Measurements from ENCODE around the gene FKBP2. TPM values are rescaled to one million over a fixed set of nuclear protein-coding genes. Genes with fewer than 3 reads are reported as not detected.

FKBP2 gene
- total and polyA plus RNA-seq, 5 donors from 2014 or later = 21.1 to 47.8 (median 42.6) TPM

DNA sequence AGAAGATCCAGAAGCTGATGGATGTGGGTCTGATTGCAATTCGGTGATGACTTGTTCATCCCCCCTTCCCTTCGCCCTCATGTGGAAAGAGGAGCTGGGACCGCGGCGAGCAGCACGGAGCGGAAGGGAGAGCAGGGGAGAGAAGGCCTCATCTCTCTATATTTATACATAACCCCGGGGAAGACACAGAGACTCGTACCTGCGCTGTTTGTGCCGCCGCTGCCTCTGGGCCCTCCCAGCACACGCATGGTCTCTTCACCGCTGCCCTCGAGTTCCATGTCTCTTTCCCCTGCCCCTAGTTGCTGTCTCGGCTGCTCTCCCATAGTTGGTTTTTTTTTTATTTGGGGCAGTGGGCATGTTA lies 36.8 kb upstream of the FKBP2 start:
- Mint-ChIP-seq H3K27me3 (no peaks in the 10 kb centered on the region), H3K4me3 (no peak overlapping the region), H3K4me1 (peaks cover 6 to 47% (median 21%) of the 10 kb centered on the region in 4 donors), H3K27ac (peak overlapping the region in 2 of 3 donors; percentile 83 to 89), H3K9me3 (no peaks in the 10 kb centered on the region), H3K36me3 (peaks cover 31% of the 10 kb centered on the region)
- ATAC-seq (ENCODE audit: low read depth in 2 of 2) (no peak), DNase-seq (no peak)
- no peaks in the 10 kb centered on the region for H3K9me3 ChIP-seq (ENCODE audit: control insufficient read depth in 2 of 2, low read length in 2 of 2)
- H3K27ac ChIP-seq (ENCODE audit: insufficient read depth, low read length, poor library complexity, severe bottlenecking) = peak overlapping the region; percentile 18
- H3K36me3 ChIP-seq (ENCODE audit: control insufficient read depth, insufficient read depth, low read length) = peaks cover 48% of the 10 kb centered on the region
- H3K4me3 ChIP-seq (ENCODE audit: low read depth, low read length) = no peak overlapping the region
- peaks cover 40% of the 10 kb centered on the region for H3K4me1 ChIP-seq (ENCODE audit: control insufficient read depth, insufficient read depth, low read length, poor library complexity, severe bottlenecking)
- H3K27me3 ChIP-seq (ENCODE audit: control insufficient read depth, insufficient read depth, low read length) = no peaks in the 10 kb centered on the region

DNA sequence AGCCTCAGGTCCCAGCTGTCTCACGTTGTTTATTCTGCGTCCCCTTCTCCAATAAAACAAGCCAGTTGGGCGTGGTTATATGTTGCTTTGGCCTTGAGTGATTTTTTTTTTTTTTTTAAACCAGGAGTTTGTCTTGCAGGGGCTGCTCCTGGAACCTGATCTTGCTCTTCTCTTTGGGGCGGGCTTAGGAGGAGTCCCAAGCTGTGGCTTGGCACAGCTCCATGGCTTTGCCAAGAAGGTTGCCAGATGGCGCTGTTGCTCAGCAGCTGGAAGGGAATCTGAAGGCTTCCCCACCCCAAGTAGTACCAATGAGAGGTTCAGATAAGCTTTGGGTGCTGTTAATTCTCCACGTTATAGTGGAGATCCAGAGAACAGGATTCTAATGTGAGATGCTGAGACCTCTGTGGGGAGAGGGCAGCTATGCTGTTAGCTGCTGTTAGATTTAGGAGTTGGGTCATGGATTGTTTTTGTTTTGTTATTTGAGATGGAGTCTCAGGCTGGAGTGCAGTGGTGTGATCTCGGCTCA lies 36.4 kb upstream of the FKBP2 start:
- ATAC-seq (ENCODE audit: low read depth in 2 of 2) (peak; percentile 44 to 54), DNase-seq (peak; percentile 71 to 86 (median 83))
- no peak overlapping the region for H3K4me3 ChIP-seq (ENCODE audit: low read depth, low read length)
- H3K27me3 Mint-ChIP-seq = no peaks in the 10 kb centered on the region
- H3K9me3 Mint-ChIP-seq = no peaks in the 10 kb centered on the region
- peaks cover 41% of the 10 kb centered on the region for H3K4me1 ChIP-seq (ENCODE audit: control insufficient read depth, insufficient read depth, low read length, poor library complexity, severe bottlenecking)
- no peaks in the 10 kb centered on the region for H3K27me3 ChIP-seq (ENCODE audit: control insufficient read depth, insufficient read depth, low read length)
- peak overlapping the region; percentile 80 to 87 (median 82) for H3K4me3 Mint-ChIP-seq
- H3K9me3 ChIP-seq (ENCODE audit: control insufficient read depth in 2 of 2, low read length in 2 of 2) = no peaks in the 10 kb centered on the region
- peaks cover 31% of the 10 kb centered on the region for H3K36me3 Mint-ChIP-seq
- peak overlapping the region; percentile 18 for H3K27ac ChIP-seq (ENCODE audit: insufficient read depth, low read length, poor library complexity, severe bottlenecking)
- peaks cover 48% of the 10 kb centered on the region for H3K36me3 ChIP-seq (ENCODE audit: control insufficient read depth, insufficient read depth, low read length)
- peaks cover 6 to 50% (median 21%) of the 10 kb centered on the region in 4 donors for H3K4me1 Mint-ChIP-seq
- peak overlapping the region; percentile 83 to 95 (median 89) for H3K27ac Mint-ChIP-seq

DNA sequence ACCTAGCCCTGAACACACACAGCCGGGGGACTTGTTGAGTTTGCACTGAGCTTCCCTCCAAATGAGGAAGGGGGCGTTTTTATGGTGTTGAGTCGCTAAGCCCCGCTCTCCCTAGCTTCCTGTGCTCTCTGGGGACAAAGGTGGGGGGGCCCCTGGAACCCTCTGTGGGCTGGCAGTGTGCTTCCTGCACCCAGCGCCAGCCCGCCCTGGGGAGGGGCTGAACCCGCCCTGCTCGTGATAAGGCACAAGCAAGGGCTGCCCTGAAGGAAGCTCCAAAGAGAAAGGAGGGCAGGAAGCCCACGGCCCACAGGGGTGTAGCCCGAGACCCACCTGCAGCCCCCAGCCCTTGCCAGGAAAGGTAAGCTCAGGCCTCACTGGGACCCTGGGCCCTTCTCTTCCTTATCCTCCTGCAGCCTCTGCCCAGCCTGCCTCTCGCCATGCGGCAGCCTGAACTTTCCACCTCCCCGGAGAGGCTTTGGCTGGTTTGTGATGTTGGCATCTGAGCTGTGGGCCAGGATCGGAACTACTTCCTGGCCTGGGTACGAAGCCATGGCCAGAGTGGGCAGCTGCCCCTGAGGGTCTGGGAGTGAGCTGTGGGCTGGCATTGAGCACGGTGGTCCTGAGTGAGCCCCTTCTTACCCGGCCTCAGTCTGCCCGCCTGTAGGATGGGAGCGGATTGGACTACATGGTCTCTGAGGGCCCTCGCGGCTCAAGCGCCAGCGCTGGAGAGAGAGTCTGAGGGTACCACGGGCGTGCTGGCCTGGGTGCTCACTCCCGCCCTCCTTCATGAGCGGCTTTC lies 34.2 kb upstream of the FKBP2 start, which contains the start of gene FERMT3:
TSS of gene FERMT3 (plus strand) at position 265 of the 799 bp plus-strand sequence. CDS start 644 bp downstream, outside the sequence.
- peak within 1 kb of the TSS; percentile 84 for H3K4me3 ChIP-seq (ENCODE audit: low read depth, low read length)
- Mint-ChIP-seq H3K36me3 (peaks cover 19% of the 10 kb centered on the region), H3K27me3 (no peaks in the 10 kb centered on the region), H3K27ac (peak within 1 kb of the TSS; percentile 91 to 96 (median 94)), H3K4me3 (peak within 1 kb of the TSS; percentile 93 to 99 (median 96)), H3K9me3 (no peaks in the 10 kb centered on the region), H3K4me1 (peaks cover 6 to 60% (median 22%) of the 10 kb centered on the region in 4 donors)
- peaks cover 41% of the 10 kb centered on the region for H3K4me1 ChIP-seq (ENCODE audit: control insufficient read depth, insufficient read depth, low read length, poor library complexity, severe bottlenecking)
- DNase-seq = peak; percentile 54 to 93 (median 63)
- no peaks in the 10 kb centered on the region for H3K27me3 ChIP-seq (ENCODE audit: control insufficient read depth, insufficient read depth, low read length)
- H3K27ac ChIP-seq (ENCODE audit: insufficient read depth, low read length, poor library complexity, severe bottlenecking) = peak within 1 kb of the TSS; percentile 85
- H3K36me3 ChIP-seq (ENCODE audit: control insufficient read depth, insufficient read depth, low read length) = peaks cover 44% of the 10 kb centered on the region
- peak; percentile 65 for ATAC-seq (ENCODE audit: low read depth in 2 of 2)
- no peaks in the 10 kb centered on the region for H3K9me3 ChIP-seq (ENCODE audit: control insufficient read depth in 2 of 2, low read length in 2 of 2)

DNA sequence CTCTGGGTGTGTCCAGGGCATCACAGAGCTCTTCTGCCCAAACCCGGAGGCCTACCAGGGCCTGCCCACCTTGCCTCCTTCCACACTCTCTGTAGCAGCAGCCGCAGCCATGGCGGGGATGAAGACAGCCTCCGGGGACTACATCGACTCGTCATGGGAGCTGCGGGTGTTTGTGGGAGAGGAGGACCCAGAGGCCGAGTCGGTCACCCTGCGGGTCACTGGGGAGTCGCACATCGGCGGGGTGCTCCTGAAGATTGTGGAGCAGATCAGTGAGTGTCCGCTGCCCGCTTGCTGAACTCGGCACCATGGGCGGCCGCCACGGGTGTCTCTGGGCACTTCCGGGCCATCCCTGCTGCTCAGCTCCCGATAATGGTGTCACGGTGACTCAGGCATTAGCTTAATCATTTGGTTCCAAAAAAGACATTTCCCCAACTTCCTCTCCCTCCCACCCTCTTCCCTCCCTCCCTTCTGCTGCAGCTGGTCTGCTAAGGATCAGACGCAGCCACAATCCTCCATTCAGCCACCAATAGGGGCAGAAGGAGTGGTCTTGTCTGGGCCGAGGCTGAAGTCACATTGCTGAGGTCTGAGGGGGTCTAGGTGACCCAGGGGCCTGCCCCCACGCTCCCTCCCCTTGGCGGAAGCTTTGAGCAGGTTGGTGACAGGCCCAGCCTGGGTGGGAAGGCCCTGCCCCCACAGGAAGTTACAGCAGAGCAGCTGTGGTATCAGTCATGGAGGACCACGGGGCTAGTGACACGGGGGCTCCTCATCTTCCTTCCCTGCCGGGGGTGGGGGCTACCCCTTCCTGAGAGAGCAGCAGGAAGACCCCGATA lies 33.4 kb upstream of the FKBP2 start:
- peak overlapping the region; percentile 91 to 96 (median 94) for H3K27ac Mint-ChIP-seq
- H3K4me1 Mint-ChIP-seq = peaks cover 7 to 64% (median 28%) of the 10 kb centered on the region in 4 donors
- no peaks in the 10 kb centered on the region for H3K9me3 Mint-ChIP-seq
- peaks cover 41% of the 10 kb centered on the region for H3K4me1 ChIP-seq (ENCODE audit: control insufficient read depth, insufficient read depth, low read length, poor library complexity, severe bottlenecking)
- peak overlapping the region; percentile 84 for H3K4me3 ChIP-seq (ENCODE audit: low read depth, low read length)
- peaks cover 45% of the 10 kb centered on the region for H3K36me3 ChIP-seq (ENCODE audit: control insufficient read depth, insufficient read depth, low read length)
- no peaks in the 10 kb centered on the region for H3K27me3 Mint-ChIP-seq
- ATAC-seq (ENCODE audit: low read depth in 2 of 2) = peak; percentile 76 to 78
- H3K36me3 Mint-ChIP-seq = peaks cover 19% of the 10 kb centered on the region
- H3K9me3 ChIP-seq (ENCODE audit: control insufficient read depth in 2 of 2, low read length in 2 of 2) = no peaks in the 10 kb centered on the region
- H3K27ac ChIP-seq (ENCODE audit: insufficient read depth, low read length, poor library complexity, severe bottlenecking) = peak overlapping the region; percentile 85
- DNase-seq = peak; percentile 54 to 90 (median 74)
- peak overlapping the region; percentile 93 to 99 (median 96) for H3K4me3 Mint-ChIP-seq
- no peaks in the 10 kb centered on the region for H3K27me3 ChIP-seq (ENCODE audit: control insufficient read depth, insufficient read depth, low read length)

DNA sequence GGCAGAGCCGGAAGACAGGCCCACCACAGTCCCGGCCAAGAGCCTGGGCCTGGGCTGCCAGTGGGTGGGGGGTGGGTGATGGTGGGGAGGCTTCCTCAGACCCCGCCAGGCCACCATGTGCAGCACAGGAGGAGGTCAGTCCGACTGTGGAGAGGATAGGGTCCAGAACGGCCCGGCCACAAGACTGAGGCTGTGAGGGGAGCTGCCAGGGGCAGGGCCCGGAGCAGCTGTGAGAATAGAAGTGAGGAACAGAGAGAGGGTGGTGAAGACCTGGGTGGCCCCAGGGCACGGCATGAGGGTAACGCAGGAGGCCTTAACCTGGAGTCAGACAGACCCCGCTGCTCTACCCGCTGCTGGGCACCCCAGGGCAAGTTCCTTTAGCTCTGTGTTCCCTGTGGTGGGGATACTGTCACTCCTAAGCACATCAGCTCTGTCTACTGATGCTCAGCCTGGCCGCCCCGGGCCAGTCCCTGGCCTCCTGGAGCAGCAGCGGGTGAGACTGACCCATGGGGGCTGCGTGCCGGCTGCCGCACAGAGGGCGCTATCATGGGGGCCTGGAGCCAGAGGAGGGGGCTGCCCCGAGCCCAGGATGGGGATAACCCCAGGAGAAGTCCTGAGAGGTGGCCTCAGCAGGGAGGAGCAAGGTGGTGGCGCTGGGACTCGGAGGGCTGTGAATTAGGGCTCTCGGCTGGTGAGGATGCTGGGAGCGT lies 32.7 kb upstream of the FKBP2 start:
- Mint-ChIP-seq H3K36me3 (peaks cover 17% of the 10 kb centered on the region), H3K27ac (peak overlapping the region; percentile 91 to 96 (median 94)), H3K27me3 (no peaks in the 10 kb centered on the region), H3K9me3 (no peaks in the 10 kb centered on the region), H3K4me3 (peak overlapping the region; percentile 93 to 99 (median 96)), H3K4me1 (peaks cover 10 to 66% (median 30%) of the 10 kb centered on the region in 4 donors)
- Histone ChIP-seq H3K36me3 (ENCODE audit: control insufficient read depth, insufficient read depth, low read length) (peaks cover 38% of the 10 kb centered on the region), H3K27ac (ENCODE audit: insufficient read depth, low read length, poor library complexity, severe bottlenecking) (peak overlapping the region; percentile 85), H3K27me3 (ENCODE audit: control insufficient read depth, insufficient read depth, low read length) (no peaks in the 10 kb centered on the region), H3K4me3 (ENCODE audit: low read depth, low read length) (peak overlapping the region; percentile 84), H3K4me1 (ENCODE audit: control insufficient read depth, insufficient read depth, low read length, poor library complexity, severe bottlenecking) (peaks cover 41% of the 10 kb centered on the region), H3K9me3 (ENCODE audit: control insufficient read depth in 2 of 2, low read length in 2 of 2) (no peaks in the 10 kb centered on the region)
- ATAC-seq (ENCODE audit: low read depth in 2 of 2) = no peak
- DNase-seq = no peak

DNA sequence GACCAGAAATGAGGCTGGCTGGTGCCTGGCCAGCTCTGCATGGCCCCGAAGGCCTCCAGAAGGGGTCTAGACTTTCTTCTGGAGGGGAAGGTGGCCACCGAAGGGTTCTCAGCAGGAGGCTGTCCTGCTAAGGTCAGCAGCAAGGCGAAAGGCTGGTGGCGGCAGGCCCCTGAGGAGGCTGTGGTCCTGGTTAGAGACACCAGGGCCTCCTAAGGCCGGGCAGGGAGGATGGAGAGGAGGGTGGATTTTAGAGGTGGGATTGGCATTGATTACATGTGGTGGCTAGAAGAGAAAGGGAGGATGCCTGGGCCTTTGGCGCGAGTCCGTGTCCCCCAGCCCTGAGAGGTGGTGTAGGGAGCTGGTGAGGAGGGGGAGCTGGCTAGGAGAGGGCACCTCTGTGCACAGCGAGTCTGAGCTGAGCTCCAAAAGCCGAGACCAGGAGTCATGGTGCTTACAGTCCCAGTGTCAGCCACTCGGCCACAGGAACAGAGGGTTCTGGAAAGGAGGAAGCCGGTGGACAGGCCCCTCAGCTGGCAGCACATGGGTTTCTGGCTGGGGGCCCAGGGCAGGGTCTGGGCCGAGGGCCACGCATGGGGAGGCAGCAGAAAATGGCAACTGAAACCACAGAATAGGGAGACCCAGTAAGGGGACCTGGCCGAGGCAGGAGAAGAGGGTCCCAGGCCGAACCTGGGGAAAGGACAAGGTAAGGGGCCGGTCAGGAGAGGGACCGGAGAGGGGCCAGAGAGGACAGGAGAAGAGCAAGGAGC lies 31.9 kb upstream of the FKBP2 start:
- Mint-ChIP-seq H3K4me3 (peak overlapping the region; percentile 61 to 99 (median 73)), H3K27ac (peak overlapping the region; percentile 26 to 91 (median 83)), H3K27me3 (no peaks in the 10 kb centered on the region), H3K4me1 (peaks cover 10 to 61% (median 30%) of the 10 kb centered on the region in 4 donors), H3K36me3 (peaks cover 17% of the 10 kb centered on the region), H3K9me3 (no peaks in the 10 kb centered on the region)
- H3K4me3 ChIP-seq (ENCODE audit: low read depth, low read length) = no peak overlapping the region
- DNase-seq = no peak
- no peaks in the 10 kb centered on the region for H3K27me3 ChIP-seq (ENCODE audit: control insufficient read depth, insufficient read depth, low read length)
- no peak for ATAC-seq (ENCODE audit: low read depth in 2 of 2)
- H3K36me3 ChIP-seq (ENCODE audit: control insufficient read depth, insufficient read depth, low read length) = peaks cover 33% of the 10 kb centered on the region
- H3K27ac ChIP-seq (ENCODE audit: insufficient read depth, low read length, poor library complexity, severe bottlenecking) = peak overlapping the region; percentile 85
- H3K9me3 ChIP-seq (ENCODE audit: control insufficient read depth in 2 of 2, low read length in 2 of 2) = no peaks in the 10 kb centered on the region
- peaks cover 41% of the 10 kb centered on the region for H3K4me1 ChIP-seq (ENCODE audit: control insufficient read depth, insufficient read depth, low read length, poor library complexity, severe bottlenecking)
